Hematopoietic multipotent progenitor cell treated with erythropoietin and hydrocortisone succinate and interleukin-3 and kit ligand, for 17 days (in vitro differentiated cells): ENCODE measurements around the gene GSTA2.
"Not testable (repeated sequence)": the region's sequence is repeated elsewhere in the genome, so short reads cannot be mapped to it uniquely, and the experiment has no call there.

Experiments used
- DNase-seq: peaks from one replicate; pipeline ENCODE4 v3.0.0-alpha.2; 2015; ENCODE audit warnings: low spot score

Gene GSTA2

DNA sequence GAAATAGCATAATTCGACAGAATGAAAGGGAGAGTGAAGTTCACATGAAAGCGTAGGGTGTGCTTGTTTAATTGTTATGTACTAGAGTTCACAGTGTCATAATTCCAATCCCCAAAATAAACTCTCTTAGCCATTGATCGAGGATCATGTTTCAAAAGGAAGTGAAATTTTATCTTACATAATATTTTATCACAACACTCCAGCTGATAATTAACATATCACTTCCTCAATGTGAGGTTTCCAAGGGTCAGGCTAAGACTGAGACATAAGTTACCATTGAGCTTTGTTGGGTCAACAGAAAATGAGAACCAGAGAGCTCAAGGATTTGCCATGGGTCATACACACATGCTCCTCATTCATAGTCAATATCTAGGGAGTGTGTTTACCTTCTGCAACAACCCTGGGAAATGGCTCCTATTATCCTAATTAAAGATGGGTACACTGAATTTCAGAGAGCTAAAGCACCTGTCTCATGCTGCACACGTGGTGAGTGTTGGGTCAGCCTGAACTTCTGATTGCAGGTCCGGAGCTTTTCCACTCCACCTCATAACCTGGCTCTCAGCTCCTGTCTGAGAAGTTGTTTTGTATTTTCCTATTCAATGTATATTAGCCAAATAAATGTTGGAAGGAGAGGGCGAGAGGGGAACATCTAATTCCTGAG lies 3.0 kb downstream of the GSTA2 start:
- no peak for DNase-seq

DNA sequence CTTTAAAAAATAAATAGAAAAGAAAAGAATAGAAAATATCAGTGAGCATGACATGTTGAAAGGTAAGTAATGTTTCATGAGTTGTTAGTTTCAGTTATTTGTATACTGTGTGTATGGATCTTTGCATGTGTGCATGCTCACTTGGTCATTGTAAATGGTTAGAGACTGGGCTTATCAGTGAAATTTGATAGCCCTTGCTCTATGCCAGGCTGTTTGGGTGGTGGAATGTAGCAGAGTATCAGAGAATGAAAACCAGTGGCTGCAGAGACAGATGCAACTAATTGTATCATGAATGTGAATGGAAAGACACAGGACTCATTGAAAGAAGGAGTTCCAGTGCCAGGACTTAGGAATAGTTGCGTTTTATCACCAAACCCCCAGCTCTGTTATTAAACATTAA lies 4.2 kb downstream of the GSTA2 start:
- DNase-seq: no peak

DNA sequence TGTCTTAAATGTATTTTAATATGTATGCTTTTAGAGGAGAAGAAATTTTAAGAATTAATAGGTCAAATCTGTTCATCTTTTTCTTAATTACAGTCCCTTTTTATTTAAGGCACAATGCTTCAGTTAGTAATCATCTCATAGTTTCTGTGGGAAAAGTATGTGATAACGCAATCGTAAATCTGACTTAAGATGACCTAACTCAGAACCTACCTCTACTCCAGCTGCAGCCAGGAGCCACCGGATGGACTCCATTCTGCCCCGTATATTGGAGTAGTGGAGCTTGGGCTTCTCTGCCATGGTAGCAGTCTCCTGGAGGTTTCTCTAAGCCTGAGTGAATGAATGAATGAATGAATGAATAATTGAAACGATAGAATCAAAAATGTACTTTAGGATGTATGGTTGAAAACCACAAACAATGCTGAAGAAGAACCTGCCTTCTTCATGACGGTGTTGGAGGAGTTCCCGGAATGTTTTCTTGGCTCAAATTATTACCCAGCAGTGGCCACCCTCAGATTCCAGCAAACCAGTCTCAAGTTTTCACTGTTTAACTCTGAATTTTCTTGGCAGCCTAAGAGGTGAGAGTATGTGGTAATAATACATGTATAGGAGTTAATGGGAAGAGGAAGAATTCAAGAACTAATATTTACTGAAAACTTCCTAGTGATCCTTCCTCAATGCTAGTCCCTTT lies 5.5 kb downstream of the GSTA2 start:
- not testable (repeated sequence) for DNase-seq

GRCh38 chr6:52754443-52754842 lies 8.8 kb downstream of the GSTA2 start:
- DNase-seq: no peak

DNA sequence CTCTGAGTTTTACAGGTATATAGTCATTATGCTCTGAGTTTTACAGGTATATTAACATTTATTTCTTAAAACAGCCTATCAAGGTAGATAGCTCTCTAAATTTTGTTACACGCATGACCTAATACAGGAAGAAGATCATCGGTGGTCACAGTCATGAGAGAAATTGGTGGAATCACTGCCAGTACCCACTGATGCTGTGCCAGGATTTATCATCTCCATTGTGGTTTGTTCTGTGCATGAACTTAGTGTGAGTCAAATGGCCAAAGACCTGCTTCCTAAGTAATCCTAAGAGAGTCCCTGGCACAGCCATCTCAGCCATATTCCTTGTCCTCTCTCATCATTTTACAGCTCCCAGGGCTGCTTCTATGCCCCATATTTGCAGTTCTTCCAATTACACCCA lies 10.1 kb downstream of the GSTA2 start:
- not testable (repeated sequence) for DNase-seq

- no peak for DNase-seq
Observed at GRCh38 chr6:52752310-52752709, 11.0 kb downstream of the GSTA2 start.

GRCh38 chr6:52749556-52750152 lies 13.6 kb downstream of the GSTA2 start:
- DNase-seq: no peak

DNA sequence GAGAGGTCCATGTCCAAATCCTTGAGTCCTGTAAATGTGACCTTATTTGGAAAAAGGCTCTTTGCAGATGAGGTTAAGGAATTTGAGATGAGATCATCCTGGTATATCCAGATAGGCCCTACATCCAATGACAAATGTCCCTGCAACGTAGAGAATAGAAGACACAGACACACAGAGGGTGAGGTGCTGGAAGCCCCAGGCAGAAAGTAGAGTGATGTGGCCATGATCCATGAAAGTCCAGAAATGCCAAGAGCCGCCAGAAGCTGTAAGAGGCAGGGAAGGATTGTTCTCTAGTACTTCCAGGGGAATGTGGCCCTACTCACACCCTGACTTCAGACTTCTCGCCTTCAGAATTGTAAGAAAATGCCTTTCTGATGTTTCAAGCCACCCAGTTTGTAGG lies 16.0 kb downstream of the GSTA2 start:
- not testable (repeated sequence) for DNase-seq

DNA sequence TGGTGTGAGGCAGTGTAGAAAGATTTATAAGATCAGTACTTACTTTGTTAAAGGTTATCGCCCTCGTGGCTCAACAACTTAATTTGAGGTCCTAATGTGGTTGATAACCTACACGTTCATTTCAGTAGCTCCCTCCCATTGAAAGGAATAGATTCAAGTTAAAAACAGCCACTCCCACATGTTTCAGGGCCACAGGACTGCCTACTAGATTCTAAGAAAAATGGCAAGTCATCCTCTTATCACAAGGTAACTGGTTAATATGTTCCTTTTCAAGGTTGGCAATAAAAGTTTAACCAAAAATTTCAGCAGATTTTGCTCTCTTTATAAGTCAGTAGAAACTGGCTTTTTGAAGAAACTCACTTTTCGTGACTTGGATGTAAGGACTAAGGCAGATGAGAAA lies 17.1 kb downstream of the GSTA2 start:
- no peak for DNase-seq

GRCh38 chr6:52745764-52746201 lies 17.5 kb downstream of the GSTA2 start:
- no peak for DNase-seq

GRCh38 chr6:52741872-52742271 lies 21.4 kb downstream of the GSTA2 start:
- no peak for DNase-seq

GRCh38 chr6:52739627-52740026 lies 23.6 kb downstream of the GSTA2 start:
- no peak for DNase-seq

- no peak for DNase-seq
Observed at GRCh38 chr6:52739134-52739533, 24.1 kb downstream of the GSTA2 start.

GRCh38 chr6:52736145-52736544 lies 27.1 kb downstream of the GSTA2 start:
- DNase-seq: no peak

DNA sequence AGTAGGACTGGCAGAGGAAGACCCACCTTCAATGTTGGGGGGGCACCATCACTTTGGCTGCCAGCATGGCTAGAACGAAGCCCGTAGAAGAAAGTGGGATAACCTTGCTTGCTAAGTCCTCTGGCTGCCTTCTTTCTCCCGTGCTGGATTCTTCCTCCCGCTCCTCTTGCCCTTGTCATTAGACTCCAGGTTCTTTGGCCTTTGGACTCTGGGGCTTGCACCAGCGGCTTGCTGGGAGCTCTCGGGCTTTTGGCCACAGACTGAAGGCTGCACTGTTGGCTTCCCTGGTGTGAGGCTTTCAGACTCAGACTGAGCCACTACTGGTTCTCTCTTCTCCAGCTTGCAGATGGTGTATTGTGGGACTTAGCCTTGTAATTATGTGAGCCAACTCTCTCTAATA lies 28.2 kb downstream of the GSTA2 start:
- no peak for DNase-seq

- DNase-seq: no peak
Observed at GRCh38 chr6:52734072-52734471, 29.2 kb downstream of the GSTA2 start.

DNA sequence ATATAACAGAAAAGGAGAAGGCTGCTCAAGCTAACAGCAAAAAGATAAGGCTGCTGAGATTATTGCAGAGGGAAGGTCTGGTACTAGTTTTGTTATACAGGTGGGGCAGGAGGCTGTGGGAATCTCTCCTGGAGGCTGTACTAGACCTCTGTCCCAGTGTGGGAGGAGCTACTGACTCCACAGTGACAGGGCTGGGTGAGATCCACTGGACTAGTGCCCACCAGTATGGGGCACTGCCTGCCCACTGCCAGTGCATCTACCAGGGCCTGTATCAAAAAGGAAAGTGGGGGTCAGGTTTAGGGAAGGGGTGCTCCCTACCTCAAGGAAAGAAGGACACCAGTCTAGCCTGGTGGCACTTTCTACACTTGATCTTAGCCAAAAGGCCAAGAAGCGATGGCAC lies 30.1 kb downstream of the GSTA2 start:
- no peak for DNase-seq

DNA sequence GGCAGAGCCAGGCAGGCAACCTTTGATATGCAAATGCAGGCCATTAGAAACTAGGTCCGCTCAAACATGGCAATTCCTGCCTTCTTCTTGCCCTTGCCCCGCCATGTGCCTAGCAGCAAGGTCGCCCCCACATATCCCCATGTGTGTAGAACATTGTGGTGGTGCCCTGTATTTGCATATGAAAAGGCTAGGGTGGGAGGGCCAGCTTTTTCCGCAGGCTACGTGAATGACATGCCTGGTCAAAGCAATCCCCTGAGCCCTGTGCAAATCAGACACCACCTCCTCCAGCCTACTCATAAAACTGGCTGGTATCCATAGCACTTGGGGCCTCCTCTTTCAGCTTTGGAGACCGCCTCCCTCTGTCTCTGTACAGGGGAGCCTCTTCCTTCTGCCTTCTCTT lies 31.6 kb downstream of the GSTA2 start:
- DNase-seq: no peak

GRCh38 chr6:52729576-52729975 lies 33.7 kb downstream of the GSTA2 start:
- DNase-seq: no peak

- DNase-seq: no peak
Observed at GRCh38 chr6:52728394-52728793, 34.9 kb downstream of the GSTA2 start.

- no peak for DNase-seq
Observed at GRCh38 chr6:52727908-52728307, 35.4 kb downstream of the GSTA2 start.

DNA sequence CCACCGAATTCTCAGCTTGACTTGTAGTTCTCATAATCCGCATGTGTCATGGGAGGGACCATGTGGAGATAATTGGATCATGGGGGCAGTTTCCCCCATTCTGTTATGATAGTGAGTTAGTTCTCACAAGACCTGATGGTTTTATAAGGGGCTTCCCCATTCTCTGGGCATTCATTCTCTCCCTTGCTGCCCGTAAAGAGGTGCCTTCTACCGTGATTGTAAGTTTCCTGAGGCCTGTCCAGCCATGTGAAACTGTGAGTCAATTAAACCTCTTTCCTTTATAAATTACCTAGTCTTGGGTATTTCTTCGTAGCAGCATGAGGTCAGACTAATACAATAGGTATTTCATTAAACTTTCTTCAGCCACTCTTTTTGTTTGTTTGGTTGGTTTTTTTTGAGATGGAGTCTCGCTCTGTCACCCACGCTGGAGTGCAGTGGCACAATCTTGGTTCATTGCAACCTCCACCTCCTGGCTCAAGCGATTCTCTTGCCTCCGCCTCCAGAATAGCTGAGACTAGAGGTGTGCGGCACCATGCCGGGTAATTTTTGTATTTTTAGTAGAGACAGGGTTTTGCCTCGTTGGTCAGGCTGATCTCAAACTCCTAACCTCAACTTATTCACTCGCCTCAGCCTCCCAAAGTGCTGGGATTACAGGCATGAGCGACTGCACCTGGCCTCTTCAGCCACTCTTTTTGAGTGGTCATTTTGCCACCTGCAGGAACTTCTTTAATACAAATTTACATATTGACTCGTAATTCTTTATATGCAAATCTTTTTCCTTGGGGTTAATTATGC lies 36.3 kb downstream of the GSTA2 start:
- no peak for DNase-seq

DNA sequence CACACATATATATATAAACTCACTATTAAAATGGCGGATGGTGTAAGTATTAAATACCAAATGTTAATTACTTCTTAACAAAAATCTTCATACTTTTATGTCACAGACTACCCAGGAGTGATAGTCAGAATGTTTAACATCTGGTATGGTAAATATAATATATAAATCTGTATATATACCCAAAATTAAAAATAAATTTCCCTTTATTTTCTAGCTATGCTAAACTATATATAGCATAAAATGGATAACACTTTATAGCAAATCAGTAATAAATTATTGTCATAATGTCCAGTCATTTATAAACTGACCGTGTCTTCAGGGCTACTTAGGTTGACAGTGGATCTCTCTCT lies 37.1 kb downstream of the GSTA2 start:
- no peak for DNase-seq
